LNCAP (cell line): Measurements from ENCODE around the gene CHCHD3.

Source experiments
- TF ChIP-seq, protein P1 (sequence below): fragments of 450-650 bp; IDR thresholded peaks from 2 replicates; pipeline ENCODE4 v1.5.1; 2017; ENCODE audit warnings: mild to moderate bottlenecking

CHCHD3 gene

GRCh38 chr7:132825932-132826835, 255.7 kb downstream of the CHCHD3 start:
- TF ChIP-seq, protein P1, sequence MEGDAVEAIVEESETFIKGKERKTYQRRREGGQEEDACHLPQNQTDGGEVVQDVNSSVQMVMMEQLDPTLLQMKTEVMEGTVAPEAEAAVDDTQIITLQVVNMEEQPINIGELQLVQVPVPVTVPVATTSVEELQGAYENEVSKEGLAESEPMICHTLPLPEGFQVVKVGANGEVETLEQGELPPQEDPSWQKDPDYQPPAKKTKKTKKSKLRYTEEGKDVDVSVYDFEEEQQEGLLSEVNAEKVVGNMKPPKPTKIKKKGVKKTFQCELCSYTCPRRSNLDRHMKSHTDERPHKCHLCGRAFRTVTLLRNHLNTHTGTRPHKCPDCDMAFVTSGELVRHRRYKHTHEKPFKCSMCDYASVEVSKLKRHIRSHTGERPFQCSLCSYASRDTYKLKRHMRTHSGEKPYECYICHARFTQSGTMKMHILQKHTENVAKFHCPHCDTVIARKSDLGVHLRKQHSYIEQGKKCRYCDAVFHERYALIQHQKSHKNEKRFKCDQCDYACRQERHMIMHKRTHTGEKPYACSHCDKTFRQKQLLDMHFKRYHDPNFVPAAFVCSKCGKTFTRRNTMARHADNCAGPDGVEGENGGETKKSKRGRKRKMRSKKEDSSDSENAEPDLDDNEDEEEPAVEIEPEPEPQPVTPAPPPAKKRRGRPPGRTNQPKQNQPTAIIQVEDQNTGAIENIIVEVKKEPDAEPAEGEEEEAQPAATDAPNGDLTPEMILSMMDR: no peak

DNA sequence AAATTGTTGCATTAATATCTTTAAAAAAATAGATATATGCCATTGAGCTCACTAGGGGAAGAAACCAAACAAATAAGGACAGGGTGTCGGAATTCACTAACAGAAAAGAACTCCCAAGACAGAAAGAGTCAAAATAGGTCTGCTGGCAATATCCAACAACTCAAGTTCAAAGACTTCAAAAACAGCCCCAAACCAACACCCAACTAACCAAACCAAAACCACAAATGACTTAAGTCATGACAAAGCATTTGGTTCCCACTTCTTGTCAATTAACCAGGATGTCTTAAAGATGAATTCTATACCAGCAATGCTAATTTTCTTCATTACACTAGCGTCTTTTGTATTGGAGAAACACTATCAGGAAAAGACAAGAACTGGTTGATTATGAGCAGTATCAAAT, 256.7 kb downstream of the CHCHD3 start:
- TF ChIP-seq, protein P1: no peak

- TF ChIP-seq, protein P1: no peak
Observed at GRCh38 chr7:132819648-132820047, 262.2 kb downstream of the CHCHD3 start.

DNA sequence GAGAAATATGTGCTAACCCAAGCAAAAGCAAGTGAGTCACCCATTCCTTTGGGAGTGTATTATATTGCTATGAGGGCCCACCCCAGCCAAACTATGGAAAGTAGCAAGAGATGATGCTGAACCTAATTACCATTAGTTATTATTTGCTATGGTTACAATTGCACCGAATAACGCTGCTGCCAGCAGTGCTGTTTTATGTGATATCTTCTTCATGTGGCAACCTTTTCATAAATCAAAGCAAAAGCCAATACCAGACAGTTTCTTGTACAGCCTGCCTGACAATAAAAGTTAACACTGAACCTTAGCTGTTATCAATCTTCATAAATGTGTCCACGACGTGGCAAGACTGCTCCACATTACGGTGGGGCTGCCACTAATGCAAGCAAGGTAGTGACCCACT, 263.9 kb downstream of the CHCHD3 start:
- TF ChIP-seq, protein P1: no peak

DNA sequence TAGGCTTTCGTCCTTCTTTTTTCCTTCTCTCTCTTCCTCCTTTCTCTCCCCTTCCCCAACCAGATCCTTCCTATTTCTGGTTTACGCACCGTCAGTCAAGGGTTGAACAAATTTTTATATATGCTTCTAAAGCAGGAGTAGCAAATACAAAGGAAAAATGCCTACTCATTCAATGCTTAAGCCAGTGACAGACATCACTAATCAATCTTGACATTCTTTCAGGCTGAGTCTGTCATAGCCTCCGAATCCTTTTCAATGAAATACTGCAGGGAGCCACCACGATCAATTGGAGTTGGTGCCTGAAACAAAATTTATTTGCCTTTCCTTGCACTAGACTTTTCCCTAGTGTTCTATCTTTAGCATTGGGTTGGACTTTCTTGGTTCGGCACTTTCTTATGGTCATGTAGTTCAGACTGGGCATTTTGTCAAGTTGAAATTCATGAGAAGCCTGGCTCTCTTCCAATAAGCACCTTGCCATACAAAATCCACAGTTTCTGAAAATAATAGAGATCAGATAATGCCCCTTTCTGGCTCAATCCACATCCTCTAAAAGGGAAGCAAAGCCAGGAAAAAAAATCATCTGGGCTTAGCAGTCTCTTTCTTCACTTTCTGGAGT, 266.1 kb downstream of the CHCHD3 start:
- TF ChIP-seq, protein P1: no peak

DNA sequence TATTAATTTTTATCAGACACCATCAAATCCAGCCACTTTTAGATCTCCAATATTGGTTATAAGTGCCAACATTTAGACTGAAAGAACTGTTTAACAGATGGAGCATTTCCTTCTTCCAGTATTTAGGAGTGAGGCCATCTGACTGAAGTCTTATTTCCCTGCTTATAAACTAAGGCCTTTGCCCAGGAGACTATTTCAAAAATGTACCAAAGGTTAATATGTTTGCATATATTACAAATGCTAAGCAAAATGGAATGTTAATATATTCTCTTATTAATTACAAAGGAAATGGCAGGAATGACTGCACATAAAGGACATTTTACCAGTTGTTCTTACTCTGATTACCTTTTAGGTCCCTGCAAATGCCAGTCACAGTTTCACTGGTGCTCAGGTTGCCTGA, 266.8 kb downstream of the CHCHD3 start:
- TF ChIP-seq, protein P1: no peak

GRCh38 chr7:132810561-132810960, 271.3 kb downstream of the CHCHD3 start:
- TF ChIP-seq, protein P1: no peak
